ENCODE measurements around the gene NELFB. TPM values are rescaled to one million over a fixed set of nuclear protein-coding genes. Genes with fewer than 3 reads are reported as not detected.

Gene NELFB
- total and polyA plus RNA-seq, 10 donors = 26.6 to 49.7 (median 38.7) TPM

DNA sequence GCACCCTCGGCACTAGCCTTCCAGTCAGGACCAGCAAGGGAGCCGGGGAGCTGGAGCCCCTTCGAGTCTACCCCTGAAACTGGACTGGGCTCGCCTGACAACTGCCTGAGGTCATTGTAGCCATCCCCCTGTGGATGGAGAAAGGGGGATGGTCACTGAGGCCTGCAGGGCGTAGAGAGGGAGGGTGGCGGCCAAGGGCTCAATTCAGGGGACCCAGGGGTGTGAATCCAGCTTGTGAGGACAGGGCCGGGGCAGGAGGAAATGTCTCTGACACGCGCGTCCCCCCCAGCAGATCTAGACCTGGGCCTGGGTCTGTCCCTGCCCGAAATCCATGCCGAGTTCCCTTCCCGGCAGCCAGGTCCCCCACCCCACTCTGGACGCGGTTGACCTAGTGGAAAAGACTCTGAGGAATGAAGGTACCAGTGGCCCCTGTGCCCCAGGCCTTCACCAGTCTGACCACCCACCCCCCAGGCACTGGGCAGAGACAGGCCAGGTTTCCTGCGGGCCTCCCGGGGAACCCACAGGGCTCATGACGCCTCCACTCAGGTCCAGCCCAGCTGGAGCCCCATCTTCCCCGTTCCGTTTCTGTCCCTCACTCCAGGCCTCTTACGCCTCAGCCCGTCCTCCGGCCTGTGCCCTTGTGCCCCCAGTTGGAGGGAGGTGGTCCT, 23.6 kb upstream of the NELFB start:
- no peak for TF ChIP-seq POLR2AphosphoS5 (IDR thresholded peaks at IDR 0.05)
- TF ChIP-seq, protein P1, sequence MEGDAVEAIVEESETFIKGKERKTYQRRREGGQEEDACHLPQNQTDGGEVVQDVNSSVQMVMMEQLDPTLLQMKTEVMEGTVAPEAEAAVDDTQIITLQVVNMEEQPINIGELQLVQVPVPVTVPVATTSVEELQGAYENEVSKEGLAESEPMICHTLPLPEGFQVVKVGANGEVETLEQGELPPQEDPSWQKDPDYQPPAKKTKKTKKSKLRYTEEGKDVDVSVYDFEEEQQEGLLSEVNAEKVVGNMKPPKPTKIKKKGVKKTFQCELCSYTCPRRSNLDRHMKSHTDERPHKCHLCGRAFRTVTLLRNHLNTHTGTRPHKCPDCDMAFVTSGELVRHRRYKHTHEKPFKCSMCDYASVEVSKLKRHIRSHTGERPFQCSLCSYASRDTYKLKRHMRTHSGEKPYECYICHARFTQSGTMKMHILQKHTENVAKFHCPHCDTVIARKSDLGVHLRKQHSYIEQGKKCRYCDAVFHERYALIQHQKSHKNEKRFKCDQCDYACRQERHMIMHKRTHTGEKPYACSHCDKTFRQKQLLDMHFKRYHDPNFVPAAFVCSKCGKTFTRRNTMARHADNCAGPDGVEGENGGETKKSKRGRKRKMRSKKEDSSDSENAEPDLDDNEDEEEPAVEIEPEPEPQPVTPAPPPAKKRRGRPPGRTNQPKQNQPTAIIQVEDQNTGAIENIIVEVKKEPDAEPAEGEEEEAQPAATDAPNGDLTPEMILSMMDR (IDR thresholded peaks at IDR 0.05 in 8 of 11, conservative IDR thresholded peaks at IDR 0.05 in 3 of 11) = no peak
- no peak for TF ChIP-seq POLR2A (IDR thresholded peaks at IDR 0.05)
- no peak for DNase-seq

DNA sequence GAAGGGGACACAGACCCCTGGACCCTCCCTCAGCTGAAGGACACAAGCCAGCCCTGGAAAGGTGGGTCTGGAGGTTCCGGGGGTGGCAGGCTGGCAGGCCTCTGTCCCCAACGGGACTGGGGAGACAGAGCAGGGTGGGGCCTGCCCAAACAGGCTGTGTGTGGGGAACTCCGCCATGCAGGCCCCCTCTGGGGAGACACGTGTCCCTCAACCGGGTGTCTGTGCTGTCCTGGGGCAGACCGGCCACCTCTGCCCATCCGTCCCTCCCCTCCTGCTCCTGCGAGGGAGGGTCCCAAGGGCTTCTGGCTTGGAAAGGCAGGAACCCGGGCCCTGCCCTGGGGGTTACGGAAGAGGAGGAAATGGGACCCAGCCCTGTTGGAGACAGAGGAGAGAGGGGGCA, 23.0 kb upstream of the NELFB start:
- DNase-seq = no peak
- H3K4me3 ChIP-seq = no peak overlapping the region
- TF ChIP-seq, protein P1 (IDR thresholded peaks at IDR 0.05 in 8 of 11, conservative IDR thresholded peaks at IDR 0.05 in 3 of 11) = no peak
- TF ChIP-seq POLR2AphosphoS5 (IDR thresholded peaks at IDR 0.05) (no peak), POLR2A (IDR thresholded peaks at IDR 0.05) (no peak)
- intact Hi-C loops (cut with DNase I; ENCODE audit: low total_unique reads) = no loop called here
- no peaks in the 10 kb centered on the region for H3K9me3 ChIP-seq
- 59 to 89% (median 75%) methylated on average over 5 to 10 of the region's 10 CpGs for WGBS, 5 donors
- H3K4me1 ChIP-seq = peaks cover 11 to 38% (median 34%) of the 10 kb centered on the region in 6 donors
- H3K36me3 ChIP-seq = no peaks in the 10 kb centered on the region
- peaks cover 0 to 87% (median 45%) of the 10 kb centered on the region in 7 donors for H3K27me3 ChIP-seq (replicated peaks in 1 of 7)
- H3K27ac ChIP-seq = no peak overlapping the region

More for the DNA sequence above, 23.6 kb upstream of the NELFB start:
- no peak overlapping the region for H3K4me3 ChIP-seq
- no peaks in the 10 kb centered on the region for H3K36me3 ChIP-seq
- peaks cover 0 to 92% (median 45%) of the 10 kb centered on the region in 7 donors for H3K27me3 ChIP-seq (replicated peaks in 1 of 7)
- no peaks in the 10 kb centered on the region for H3K9me3 ChIP-seq
- intact Hi-C loops (cut with DNase I; ENCODE audit: low total_unique reads) = no loop called here
- peaks cover 10 to 34% (median 28%) of the 10 kb centered on the region in 6 donors for H3K4me1 ChIP-seq
- no peak overlapping the region for H3K27ac ChIP-seq
- 83 to 93% (median 84%) methylated on average over 13 to 23 of the region's 23 CpGs for WGBS, 5 donors

DNA sequence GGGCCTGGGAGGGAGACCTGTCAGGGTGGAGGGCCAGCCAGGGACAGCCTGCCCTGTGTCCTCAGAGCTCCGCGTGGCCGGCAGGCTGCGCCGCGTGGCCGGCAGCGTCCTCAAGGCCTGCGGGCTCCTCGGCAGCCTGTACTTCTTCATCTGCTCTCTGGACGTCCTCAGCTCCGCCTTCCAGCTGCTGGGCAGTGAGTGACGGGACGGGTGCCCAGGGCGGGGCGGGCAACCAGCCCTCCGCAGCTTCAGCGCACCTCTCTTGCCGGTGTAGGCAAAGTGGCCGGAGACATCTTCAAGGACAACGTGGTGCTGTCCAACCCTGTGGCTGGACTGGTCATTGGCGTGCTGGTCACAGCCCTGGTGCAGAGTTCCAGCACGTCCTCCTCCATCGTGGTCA, 22.6 kb upstream of the NELFB start:
- Histone ChIP-seq H3K4me1 (peaks cover 11 to 38% (median 33%) of the 10 kb centered on the region in 6 donors), H3K27ac (no peak overlapping the region), H3K27me3 (replicated peaks in 1 of 7) (peaks cover 0 to 83% (median 45%) of the 10 kb centered on the region in 7 donors), H3K4me3 (no peak overlapping the region), H3K9me3 (no peaks in the 10 kb centered on the region), H3K36me3 (no peaks in the 10 kb centered on the region)
- no peak for DNase-seq
- WGBS, 5 donors = 69 to 84% (median 77%) methylated on average over 7 to 24 of the region's 24 CpGs
- intact Hi-C loops (cut with DNase I; ENCODE audit: low total_unique reads) = no loop called here
- TF ChIP-seq, protein P1 (IDR thresholded peaks at IDR 0.05 in 8 of 11, conservative IDR thresholded peaks at IDR 0.05 in 3 of 11) = no peak
- TF ChIP-seq POLR2A (IDR thresholded peaks at IDR 0.05) (no peak), POLR2AphosphoS5 (IDR thresholded peaks at IDR 0.05) (no peak)

DNA sequence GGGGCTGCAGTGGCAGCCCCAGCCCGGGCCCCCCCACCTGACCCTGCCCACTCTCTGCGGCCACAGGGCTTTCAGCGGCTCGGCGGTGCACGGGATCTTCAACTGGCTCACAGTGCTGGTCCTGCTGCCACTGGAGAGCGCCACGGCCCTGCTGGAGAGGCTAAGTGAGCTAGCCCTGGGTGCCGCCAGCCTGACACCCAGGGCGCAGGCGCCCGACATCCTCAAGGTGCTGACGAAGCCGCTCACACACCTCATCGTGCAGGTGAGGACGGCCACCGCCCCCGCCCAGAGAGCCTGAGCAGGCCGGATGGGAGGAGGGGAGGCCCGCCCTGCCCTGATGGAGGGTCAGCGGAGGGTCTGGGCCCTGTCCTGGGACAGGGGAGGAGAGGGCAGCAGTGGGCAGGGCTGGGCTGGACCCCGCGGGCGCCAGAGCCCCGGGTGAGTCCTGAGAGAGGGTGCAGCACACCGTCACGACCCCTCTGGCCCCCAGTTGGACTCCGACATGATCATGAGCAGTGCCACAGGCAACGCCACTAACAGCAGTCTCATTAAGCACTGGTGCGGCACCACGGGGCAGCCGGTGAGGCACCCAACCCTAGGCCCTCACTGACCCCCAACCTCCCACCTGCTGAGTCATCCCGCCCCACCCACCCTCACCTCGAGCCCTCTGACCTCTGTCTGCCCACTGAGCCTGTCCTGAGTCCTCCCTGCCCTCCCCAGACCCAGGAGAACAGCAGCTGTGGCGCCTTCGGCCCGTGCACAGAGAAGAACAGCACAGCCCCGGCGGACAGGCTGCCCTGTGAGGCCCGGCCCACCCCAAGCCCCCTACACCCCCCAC, 21.8 kb upstream of the NELFB start:
- intact Hi-C loops (cut with DNase I; ENCODE audit: low total_unique reads) = no loop called here
- Histone ChIP-seq H3K4me1 (peaks cover 11 to 44% (median 36%) of the 10 kb centered on the region in 6 donors), H3K4me3 (no peak overlapping the region), H3K36me3 (no peaks in the 10 kb centered on the region), H3K9me3 (no peaks in the 10 kb centered on the region), H3K27me3 (replicated peaks in 1 of 7) (peaks cover 0 to 76% (median 41%) of the 10 kb centered on the region in 7 donors), H3K27ac (no peak overlapping the region)
- WGBS, 5 donors = 83 to 89% (median 84%) methylated on average over 23 to 40 of the region's 40 CpGs
- TF ChIP-seq POLR2A (IDR thresholded peaks at IDR 0.05) (no peak), POLR2AphosphoS5 (IDR thresholded peaks at IDR 0.05) (no peak)
- TF ChIP-seq, protein P1 (IDR thresholded peaks at IDR 0.05 in 8 of 11, conservative IDR thresholded peaks at IDR 0.05 in 3 of 11) = no peak
- DNase-seq = no peak

All from spleen (tissue), 11 donors.